Left ventricle myocardium inferior (tissue), 1 donor: Measurements from ENCODE around the gene DICER1. TPM values are rescaled to one million over a fixed set of nuclear protein-coding genes. Genes with fewer than 3 reads are reported as not detected.

Experiments used
- DNase-seq: peaks from one replicate; pipeline ENCODE4 v3.0.0-alpha.2; 2020
- H3K27ac ChIP-seq: fragments of 200-600 bp; replicated peaks from 2 replicates; pipeline ENCODE4 v1.8.0; 2021
- H3K27me3 ChIP-seq: fragments of 200-600 bp; 2 replicates; pipeline ENCODE4 v1.8.0; 2021; ENCODE audit warnings: low read depth
- H3K36me3 ChIP-seq: fragments of 200-600 bp; 2 replicates; pipeline ENCODE4 v1.8.0; 2021
- H3K4me1 ChIP-seq: fragments of 200-600 bp; 2 replicates; pipeline ENCODE4 v1.8.0; 2021
- H3K4me3 ChIP-seq: fragments of 200-600 bp; 2 replicates; pipeline ENCODE4 v1.8.0; 2021; ENCODE audit warnings: mild to moderate bottlenecking, moderate library complexity
- H3K9me3 ChIP-seq: fragments of 200-600 bp; replicated peaks from 2 replicates; pipeline ENCODE4 v1.8.0; 2021
- CTCF ChIP-seq: fragments of 200-600 bp; IDR thresholded peaks from 2 replicates; pipeline ENCODE4 v1.8.0; 2021; ENCODE audit warnings: antibody characterized with exemption, mild to moderate bottlenecking, borderline replicate concordance
- intact Hi-C: fragments of 100-400 bp; cut with micrococcal nuclease; formaldehyde crosslinking; loops from one replicate; pipeline ENCODE4 v1.11.0; 2022
- total RNA-seq: library from RNA; stranded (reverse); fragmentation: NEBNext Ultra II Directional; extraction: Animal tissue kit (Norgen Biotek cat#: 25700); gene quantifications from one replicate; pipeline ENCODE4 v1.2.1, GENCODE V29; 2021
- donor health status: DM: no; HTN: yes; CAD: no; lungs with severe emphysema.

DICER1 gene
- total RNA-seq, 1 donor from 2014 or later: 22.1 TPM

- Histone ChIP-seq H3K4me1 (peaks cover 77% of the 10 kb centered on the region), H3K27ac (no peak overlapping the region), H3K36me3 (no peaks in the 10 kb centered on the region), H3K27me3 (no peaks in the 10 kb centered on the region), H3K9me3 (peaks cover 18% of the 10 kb centered on the region), H3K4me3 (no peak overlapping the region)
- no peak for DNase-seq
- no peak for TF ChIP-seq CTCF
- intact Hi-C loops: no loop called here
Measured at GRCh38 chr14:95146079-95146771, 11.1 kb downstream of the DICER1 start.

- intact Hi-C loops: no loop called here
Measured at GRCh38 chr14:95144849-95145248, 12.5 kb downstream of the DICER1 start.

GRCh38 chr14:95143808-95144620, 13.3 kb downstream of the DICER1 start:
- H3K27ac ChIP-seq: peak overlapping the region; percentile 63
- peak overlapping the region; percentile 30 for H3K4me3 ChIP-seq
- no peaks in the 10 kb centered on the region for H3K27me3 ChIP-seq

More at GRCh38 chr14:95144849-95145248, 12.5 kb downstream of the DICER1 start:
- Histone ChIP-seq H3K36me3 (no peaks in the 10 kb centered on the region), H3K9me3 (peaks cover 18% of the 10 kb centered on the region), H3K4me3 (no peak overlapping the region), H3K27me3 (no peaks in the 10 kb centered on the region), H3K27ac (peak overlapping the region; percentile 63), H3K4me1 (peaks cover 77% of the 10 kb centered on the region)
- TF ChIP-seq CTCF: no peak
- no peak for DNase-seq

GRCh38 chr14:95142208-95142607, 15.1 kb downstream of the DICER1 start:
- DNase-seq: no peak
- no peaks in the 10 kb centered on the region for H3K27me3 ChIP-seq
- no peaks in the 10 kb centered on the region for H3K36me3 ChIP-seq
- peaks cover 78% of the 10 kb centered on the region for H3K4me1 ChIP-seq
- intact Hi-C loops: no loop called here
- no peak overlapping the region for H3K4me3 ChIP-seq
- no peak for TF ChIP-seq CTCF
- peak overlapping the region; percentile 13 for H3K27ac ChIP-seq
- H3K9me3 ChIP-seq: peaks cover 18% of the 10 kb centered on the region

More at GRCh38 chr14:95143808-95144620, 13.3 kb downstream of the DICER1 start:
- no peak for TF ChIP-seq CTCF
- Histone ChIP-seq H3K36me3 (no peaks in the 10 kb centered on the region), H3K4me1 (peaks cover 77% of the 10 kb centered on the region), H3K9me3 (peaks cover 18% of the 10 kb centered on the region)
- intact Hi-C loops: no loop called here
- DNase-seq: no peak

- peak overlapping the region; percentile 13 for H3K27ac ChIP-seq
- no peak overlapping the region for H3K4me3 ChIP-seq
- no peak for DNase-seq
- no peaks in the 10 kb centered on the region for H3K27me3 ChIP-seq
- peaks cover 78% of the 10 kb centered on the region for H3K4me1 ChIP-seq
- intact Hi-C loops: no loop called here
- H3K9me3 ChIP-seq: peaks cover 18% of the 10 kb centered on the region
- no peaks in the 10 kb centered on the region for H3K36me3 ChIP-seq
- TF ChIP-seq CTCF: no peak
Measured at GRCh38 chr14:95141684-95142083, 15.6 kb downstream of the DICER1 start.
